ENCODE measurements around the gene ARHGEF37. TPM values are rescaled to one million over a fixed set of nuclear protein-coding genes. Genes with fewer than 3 reads are reported as not detected.

Gene ARHGEF37
- total and polyA plus RNA-seq, 9 of the 15 experiments (the other 6 are each of a cell fraction or from before 2014, with no cell fraction given) = 0.01 to 0.27 (median 0.05) TPM

- TF ChIP-seq ZNF175 (CRISPR knock-in tag; IDR thresholded peaks at IDR 0.05; ENCODE audit: low read depth) = peak; percentile 22; the same call in 1 of the 2 replicates
- TF ChIP-seq ZNF766 (CRISPR knock-in tag; conservative IDR thresholded peaks at IDR 0.05) = 0 out of 2 replicates have a peak, but pooled peaks have one; percentile 30
- 0 out of 2 replicates have a peak, but pooled peaks have one; percentile 17 for TF ChIP-seq POLR2AphosphoS5 (IDR thresholded peaks at IDR 0.05; ENCODE audit: control insufficient read depth, insufficient read depth, low read depth, low read length)
- TF ChIP-seq ZNF395 (CRISPR knock-in tag; IDR thresholded peaks at IDR 0.05) = peak; percentile 76; the same call in 1 of the 2 replicates
- TF ChIP-seq HNRNPUL1 (IDR thresholded peaks at IDR 0.05; ENCODE audit: low read length) = no peak
- no peak; the same call in 1 of the 2 replicates for TF ChIP-seq POLR2A (conservative IDR thresholded peaks at IDR 0.05)
- no peak for TF ChIP-seq ZEB2 (IDR thresholded peaks at IDR 0.05)
- no peak for TF ChIP-seq ID3 (CRISPR knock-in tag; IDR thresholded peaks at IDR 0.05)
- peak; percentile 78 for TF ChIP-seq ID3 (tag; IDR thresholded peaks at IDR 0.05)
- TF ChIP-seq SAP30 (IDR thresholded peaks at IDR 0.05; ENCODE audit: borderline replicate concordance, insufficient read depth, low read depth, low read length, poor library complexity, severe bottlenecking) = peak; percentile 16
- TF ChIP-seq SMARCE1 (IDR thresholded peaks at IDR 0.05) = 0 out of 2 replicates have a peak, but pooled peaks have one; percentile 26
- peak; percentile 82 for TF ChIP-seq NFRKB (IDR thresholded peaks at IDR 0.05; ENCODE audit: low read depth)
- TF ChIP-seq ZNF449 (CRISPR knock-in tag; IDR thresholded peaks at IDR 0.05) = no peak
- no peak for TF ChIP-seq PHF20 (IDR thresholded peaks at IDR 0.05; ENCODE audit: partially characterized antibody)
- TF ChIP-seq ARNT (IDR thresholded peaks at IDR 0.05) = no peak
- no peak for TF ChIP-seq HDAC6 (IDR thresholded peaks at IDR 0.05; ENCODE audit: low read depth, low read length)
- no peak; the same call in 1 of the 2 replicates for TF ChIP-seq BRD4 (IDR thresholded peaks at IDR 0.05)
- TF ChIP-seq TCFL5 (CRISPR knock-in tag; conservative IDR thresholded peaks at IDR 0.05) = 0 out of 2 replicates have a peak, but pooled peaks have one; percentile 38
- 0 out of 2 replicates have a peak, but pooled peaks have one; percentile 29 for TF ChIP-seq CTBP1 (IDR thresholded peaks at IDR 0.05; ENCODE audit: borderline replicate concordance)
- TF ChIP-seq GTF2B (IDR thresholded peaks at IDR 0.05; ENCODE audit: extremely low read depth, insufficient read length) = no peak
- TF ChIP-seq HDAC3 (IDR thresholded peaks at IDR 0.05; ENCODE audit: borderline replicate concordance, partially characterized antibody) = no peak
- no peak for TF ChIP-seq ETS1 (conservative IDR thresholded peaks at IDR 0.05; ENCODE audit: control insufficient read depth, low read depth, low read length)
- TF ChIP-seq ZNF79 (CRISPR knock-in tag; IDR thresholded peaks at IDR 0.05; ENCODE audit: low read depth) = 0 out of 2 replicates have a peak, but pooled peaks have one; percentile 10
Observed at GRCh38 chr5:149549461-149550267, 31.6 kb upstream of the ARHGEF37 start (continued).

All from K562 (cell line).